ENCODE measurements around the gene KLK11.

KLK11 gene

GRCh38 chr19:51022526-51022925, 3.9 kb downstream of the KLK11 start:
- DNase-seq = no peak
- Mint-ChIP-seq H3K9me3 (peaks cover 0 to under 1% of the 10 kb centered on the region in 2 donors), H3K27ac (no peak overlapping the region), H3K4me1 (peaks cover 10 to 27% of the 10 kb centered on the region in 2 donors), H3K27me3 (peaks cover 54 to 87% of the 10 kb centered on the region in 2 donors), H3K36me3 (peaks cover 0 to 6% of the 10 kb centered on the region in 2 donors), H3K4me3 (no peak overlapping the region)
- no peak for ATAC-seq (replicated peaks)

- ATAC-seq (replicated peaks) (peak; percentile 19 to 36), DNase-seq (no peak)
- Mint-ChIP-seq H3K9me3 (peaks cover 0 to 7% of the 10 kb centered on the region in 2 donors), H3K27ac (no peak overlapping the region), H3K27me3 (peaks cover 58 to 88% of the 10 kb centered on the region in 2 donors), H3K4me3 (no peak overlapping the region), H3K4me1 (peaks cover 20 to 38% of the 10 kb centered on the region in 2 donors), H3K36me3 (peaks cover 0 to 13% of the 10 kb centered on the region in 2 donors)
These were observed 5.3 kb downstream of the KLK11 start for GRCh38 chr19:51020988-51021651.

GRCh38 chr19:51019544-51019925, 6.9 kb downstream of the KLK11 start, which contains the start of gene KLK10:
Gene KLK10, minus strand, starts transcription at chr19:51019709. Its CDS starts 579 bp downstream, at chr19:51019130.
- peaks cover 0 to 7% of the 10 kb centered on the region in 2 donors for H3K9me3 Mint-ChIP-seq
- DNase-seq (no peak), ATAC-seq (replicated peaks) (no peak)
- H3K27ac Mint-ChIP-seq = peak within 1 kb of the TSS; percentile 62
- H3K4me1 Mint-ChIP-seq = peaks cover 20 to 43% of the 10 kb centered on the region in 2 donors
- H3K4me3 Mint-ChIP-seq = peak within 1 kb of the TSS; percentile 72 to 74
- H3K27me3 Mint-ChIP-seq = peaks cover 71 to 88% of the 10 kb centered on the region in 2 donors
- peaks cover 0 to 13% of the 10 kb centered on the region in 2 donors for H3K36me3 Mint-ChIP-seq

GRCh38 chr19:51018745-51019543, 7.5 kb downstream of the KLK11 start:
- no peak for DNase-seq
- Mint-ChIP-seq H3K27me3 (peaks cover 71 to 88% of the 10 kb centered on the region in 2 donors), H3K36me3 (peaks cover 0 to 13% of the 10 kb centered on the region in 2 donors), H3K4me3 (peak overlapping the region; percentile 72 to 74), H3K27ac (peak overlapping the region; percentile 62), H3K4me1 (peaks cover 20 to 43% of the 10 kb centered on the region in 2 donors), H3K9me3 (peaks cover 0 to 7% of the 10 kb centered on the region in 2 donors)
- ATAC-seq (replicated peaks) = peak in 1 of 2 donors; percentile 22

- peak; percentile 33 for DNase-seq
- no peak overlapping the region for H3K27ac Mint-ChIP-seq
- peak overlapping the region; percentile 66 to 71 for H3K4me3 Mint-ChIP-seq
These were observed 9.4 kb downstream of the KLK11 start for GRCh38 chr19:51016798-51017683.

GRCh38 chr19:51015691-51016267, 10.6 kb downstream of the KLK11 start:
- H3K36me3 Mint-ChIP-seq = peaks cover 0 to 13% of the 10 kb centered on the region in 2 donors
- peaks cover 20 to 43% of the 10 kb centered on the region in 2 donors for H3K4me1 Mint-ChIP-seq
- ATAC-seq (replicated peaks) = no peak
- no peak overlapping the region for H3K4me3 Mint-ChIP-seq
- no peak overlapping the region for H3K27ac Mint-ChIP-seq
- no peak for DNase-seq
- peaks cover 76 to 77% of the 10 kb centered on the region in 2 donors for H3K27me3 Mint-ChIP-seq
- H3K9me3 Mint-ChIP-seq = peaks cover 0 to 7% of the 10 kb centered on the region in 2 donors

More at GRCh38 chr19:51016798-51017683, 9.4 kb downstream of the KLK11 start:
- ATAC-seq (replicated peaks) = peak; percentile 43 to 45
- Mint-ChIP-seq H3K9me3 (peaks cover 0 to 7% of the 10 kb centered on the region in 2 donors), H3K4me1 (peaks cover 20 to 43% of the 10 kb centered on the region in 2 donors), H3K27me3 (peaks cover 74 to 76% of the 10 kb centered on the region in 2 donors), H3K36me3 (peaks cover 0 to 13% of the 10 kb centered on the region in 2 donors)

- peaks cover 17 to 32% of the 10 kb centered on the region in 2 donors for H3K4me1 Mint-ChIP-seq
- no peak overlapping the region for H3K27ac Mint-ChIP-seq
- H3K36me3 Mint-ChIP-seq = peaks cover 0 to 13% of the 10 kb centered on the region in 2 donors
- H3K4me3 Mint-ChIP-seq = no peak overlapping the region
- H3K9me3 Mint-ChIP-seq = peaks cover 0 to 7% of the 10 kb centered on the region in 2 donors
- peaks cover 74 to 79% of the 10 kb centered on the region in 2 donors for H3K27me3 Mint-ChIP-seq
- DNase-seq (no peak), ATAC-seq (replicated peaks) (no peak)
These were observed 12.2 kb downstream of the KLK11 start for GRCh38 chr19:51014242-51014641.

GRCh38 chr19:51012661-51013190, 13.7 kb downstream of the KLK11 start:
- DNase-seq = no peak
- Mint-ChIP-seq H3K27me3 (peaks cover 65 to 70% of the 10 kb centered on the region in 2 donors), H3K9me3 (peaks cover 0 to 7% of the 10 kb centered on the region in 2 donors), H3K36me3 (peaks cover 0 to 8% of the 10 kb centered on the region in 2 donors), H3K4me1 (peaks cover 11 to 17% of the 10 kb centered on the region in 2 donors), H3K27ac (no peak overlapping the region), H3K4me3 (no peak overlapping the region)
- no peak for ATAC-seq (replicated peaks)

GRCh38 chr19:51010066-51010795, 16.2 kb downstream of the KLK11 start:
- Mint-ChIP-seq H3K4me3 (no peak overlapping the region), H3K9me3 (no peaks in the 10 kb centered on the region), H3K4me1 (peaks cover 0 to 2% of the 10 kb centered on the region in 2 donors), H3K27ac (no peak overlapping the region), H3K27me3 (peaks cover 40 to 58% of the 10 kb centered on the region in 2 donors), H3K36me3 (no peaks in the 10 kb centered on the region)
- no peak for ATAC-seq (replicated peaks)
- no peak for DNase-seq

- peaks cover 36 to 49% of the 10 kb centered on the region in 2 donors for H3K27me3 Mint-ChIP-seq
- H3K9me3 Mint-ChIP-seq = no peaks in the 10 kb centered on the region
These were observed 17.1 kb downstream of the KLK11 start for GRCh38 chr19:51009061-51009891.

GRCh38 chr19:51007488-51007887, 18.9 kb downstream of the KLK11 start:
- Mint-ChIP-seq H3K9me3 (peaks cover 0 to 1% of the 10 kb centered on the region in 2 donors), H3K4me3 (no peak overlapping the region), H3K4me1 (peaks cover 2% of the 10 kb centered on the region in 2 donors), H3K27me3 (peaks cover 40% of the 10 kb centered on the region in 2 donors), H3K36me3 (no peaks in the 10 kb centered on the region), H3K27ac (no peak overlapping the region)
- DNase-seq (no peak), ATAC-seq (replicated peaks) (no peak)

More at GRCh38 chr19:51009061-51009891, 17.1 kb downstream of the KLK11 start:
- ATAC-seq (replicated peaks) (no peak), DNase-seq (no peak)
- Mint-ChIP-seq H3K27ac (no peak overlapping the region), H3K4me1 (peaks cover 0 to 2% of the 10 kb centered on the region in 2 donors), H3K4me3 (no peak overlapping the region), H3K36me3 (no peaks in the 10 kb centered on the region)

- peaks cover 47 to 51% of the 10 kb centered on the region in 2 donors for H3K27me3 Mint-ChIP-seq
- peaks cover 2 to 5% of the 10 kb centered on the region in 2 donors for H3K4me1 Mint-ChIP-seq
- peaks cover 0 to 1% of the 10 kb centered on the region in 2 donors for H3K9me3 Mint-ChIP-seq
- no peaks in the 10 kb centered on the region for H3K36me3 Mint-ChIP-seq
- H3K4me3 Mint-ChIP-seq = no peak overlapping the region
- H3K27ac Mint-ChIP-seq = no peak overlapping the region
- DNase-seq (no peak), ATAC-seq (replicated peaks) (no peak)
These were observed 20.0 kb downstream of the KLK11 start for GRCh38 chr19:51006406-51006805.

All from stimulated activated naive B cell treated with anti-CD40 and anti-IgM and Interleukin-4, amounts not matched to agents 10 μg/mL and 1 μg/mL and 100 μg/mL, for 72 hours (primary cell).